HepG2 (cell line): ENCODE measurements around the gene HS3ST4.

Experiments
- CHD2 ChIP-seq: IDR thresholded peaks from 2 replicates; pipeline ENCODE4 v1.6.1; 2011; ENCODE audit warnings: low read depth, low read length, improper control_type of control experiment
- FOXJ3 ChIP-seq: sonication (generic); formaldehyde crosslinking; IDR thresholded peaks from 2 replicates; pipeline ENCODE4 v1.4.0; 2020; ENCODE audit warnings: missing genetic modification reagents, mild to moderate bottlenecking, borderline replicate concordance
- ZNF235 ChIP-seq: sonication (generic); formaldehyde crosslinking; IDR thresholded peaks from 2 replicates; pipeline ENCODE4 v1.8.1; 2023; ENCODE audit warnings: mild to moderate bottlenecking, missing genetic modification reagents, borderline replicate concordance
- ZNF484 ChIP-seq: sonication (generic); formaldehyde crosslinking; IDR thresholded peaks from 2 replicates; pipeline ENCODE4 v1.5.1; 2020; ENCODE audit warnings: mild to moderate bottlenecking, low read depth, missing genetic modification reagents, borderline replicate concordance

- TF ChIP-seq CHD2: no peak
- TF ChIP-seq FOXJ3: no peak
- TF ChIP-seq ZNF484 (CRISPR knock-in tag): no peak
- no peak for TF ChIP-seq ZNF235 (CRISPR knock-in tag)
Measured at GRCh38 chr16:25812215-25812614, 120.5 kb downstream of the HS3ST4 start.
